Gastroesophageal sphincter (tissue), 4 donors: ENCODE results near the gene GPR183. TPM values are rescaled to one million over a fixed set of nuclear protein-coding genes. Genes with fewer than 3 reads are reported as not detected.

Experiments used
- ATAC-seq: fragments of 150-250 bp; one replicate; pipeline ENCODE4 v1.9.1; 2016; ENCODE audit warnings: mild to moderate bottlenecking, moderate library complexity
- H3K27ac ChIP-seq, 4 donors: fragments of 200-600 bp; sonication (generic) in 3 of 4; 1 replicate in 3 of 4; 2 replicates in 1 of 4; pipeline ENCODE4 v1.5.1; 2016 to 2019
- H3K27me3 ChIP-seq: fragments of 200-600 bp; sonication (generic); one replicate; pipeline ENCODE4 v1.5.1; 2019
- H3K36me3 ChIP-seq, 2 donors: fragments of 200-600 bp; sonication (generic); one replicate each; pipeline ENCODE4 v1.5.1; 2019; ENCODE audit warnings: control low read depth in 1 of 2
- H3K4me1 ChIP-seq, 3 donors: fragments of 200-600 bp; sonication (generic); 1 replicate in 2 of 3; 2 replicates in 1 of 3; pipeline ENCODE4 v1.5.1; 2016 to 2019; ENCODE audit warnings: control low read depth in 2 of 3
- H3K4me3 ChIP-seq, 2 donors: fragments of 200-600 bp; sonication (generic); one replicate each; pipeline ENCODE4 v1.5.1; 2019; ENCODE audit warnings: mild to moderate bottlenecking in 1 of 2, moderate library complexity in 1 of 2
- H3K9me3 ChIP-seq, 3 donors: fragments of 200-600 bp; sonication (generic); one replicate each; pipeline ENCODE4 v1.5.1; 2017 to 2019; ENCODE audit warnings: control low read depth in 2 of 3
- EP300 ChIP-seq: sonication (generic); formaldehyde crosslinking; IDR thresholded peaks from one replicate; pipeline ENCODE4 v1.6.1; 2017; ENCODE audit warnings: antibody characterized with exemption, mild to moderate bottlenecking
- POLR2A ChIP-seq, 2 donors: fragments of 450-650 bp; IDR thresholded peaks; one replicate each; pipeline ENCODE4 v1.6.1; 2017; ENCODE audit warnings: antibody characterized with exemption in 2 of 2, mild to moderate bottlenecking in 2 of 2, moderate library complexity in 1 of 2
- POLR2AphosphoS5 ChIP-seq: sonication (generic); formaldehyde crosslinking; IDR thresholded peaks from one replicate; pipeline ENCODE4 v1.6.1; 2017; ENCODE audit warnings: antibody characterized with exemption
- WGBS, 2 donors: methylation state at CpG; one replicate each; pipeline ENCODE4 v1.1.5; 2018; ENCODE audit warnings: low coverage in 1 of 2; 5-methylcytosine and 5-hydroxymethylcytosine counted together
- total RNA-seq, 4 donors: library from RNA; depleted of rRNA; stranded (reverse); fragments of >200 nt; gene quantifications; one replicate each; pipeline ENCODE4 v1.1.0, GENCODE V29; 2016
- TF ChIP-seq, protein P1 (sequence below), 4 experiments: fragments of 200-600 bp in 2 of 4; fragments of 450-650 bp in 2 of 4; sonication (generic) in 1 of 4; IDR thresholded peaks; one replicate each; pipeline ENCODE4 v1.5.1; 2017 to 2019; ENCODE audit warnings: antibody characterized with exemption in 4 of 4, mild to moderate bottlenecking in 2 of 4, moderate library complexity in 2 of 4

GPR183 gene
- total RNA-seq, 4 donors from 2014 or later = 11.5 to 23.8 (median 18.1) TPM

DNA sequence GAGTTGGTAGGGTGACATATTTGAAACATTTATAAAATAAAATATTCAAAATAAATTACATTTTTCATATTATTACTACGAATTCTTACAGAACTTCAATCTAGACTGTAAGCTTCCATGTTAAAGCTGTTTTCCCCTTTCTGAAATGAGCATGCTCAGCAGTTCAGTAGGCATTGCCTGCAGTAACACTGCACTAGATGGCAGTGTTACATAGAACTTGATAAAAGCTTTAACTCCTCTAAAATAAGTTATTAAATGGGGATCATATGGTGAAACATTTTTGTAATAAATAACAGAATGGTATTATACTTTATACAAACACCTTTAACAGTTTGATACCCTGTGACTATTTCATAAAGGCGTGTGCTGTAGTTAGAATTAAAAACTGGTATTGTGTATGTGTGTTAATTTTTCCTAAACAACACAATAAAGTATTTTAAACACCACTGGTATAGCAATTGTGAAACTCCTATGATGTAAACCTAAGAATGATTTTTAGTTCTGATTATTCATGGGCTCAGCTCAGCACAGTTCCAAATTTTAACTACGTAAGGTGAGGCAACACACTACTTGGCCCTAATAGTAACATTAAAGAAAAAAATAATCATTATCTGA is 37.5 kb downstream of the GPR183 start:
- H3K27me3 ChIP-seq = no peaks in the 10 kb centered on the region
- 45 to 47% methylated on average over 3 of the region's 3 CpGs for WGBS, 2 donors
- peaks cover 0 to 26% (median 3%) of the 10 kb centered on the region in 3 donors for H3K4me1 ChIP-seq
- no peak for ATAC-seq
- TF ChIP-seq EP300 = no peak
- TF ChIP-seq, protein P1, sequence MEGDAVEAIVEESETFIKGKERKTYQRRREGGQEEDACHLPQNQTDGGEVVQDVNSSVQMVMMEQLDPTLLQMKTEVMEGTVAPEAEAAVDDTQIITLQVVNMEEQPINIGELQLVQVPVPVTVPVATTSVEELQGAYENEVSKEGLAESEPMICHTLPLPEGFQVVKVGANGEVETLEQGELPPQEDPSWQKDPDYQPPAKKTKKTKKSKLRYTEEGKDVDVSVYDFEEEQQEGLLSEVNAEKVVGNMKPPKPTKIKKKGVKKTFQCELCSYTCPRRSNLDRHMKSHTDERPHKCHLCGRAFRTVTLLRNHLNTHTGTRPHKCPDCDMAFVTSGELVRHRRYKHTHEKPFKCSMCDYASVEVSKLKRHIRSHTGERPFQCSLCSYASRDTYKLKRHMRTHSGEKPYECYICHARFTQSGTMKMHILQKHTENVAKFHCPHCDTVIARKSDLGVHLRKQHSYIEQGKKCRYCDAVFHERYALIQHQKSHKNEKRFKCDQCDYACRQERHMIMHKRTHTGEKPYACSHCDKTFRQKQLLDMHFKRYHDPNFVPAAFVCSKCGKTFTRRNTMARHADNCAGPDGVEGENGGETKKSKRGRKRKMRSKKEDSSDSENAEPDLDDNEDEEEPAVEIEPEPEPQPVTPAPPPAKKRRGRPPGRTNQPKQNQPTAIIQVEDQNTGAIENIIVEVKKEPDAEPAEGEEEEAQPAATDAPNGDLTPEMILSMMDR (IDR thresholded peaks at IDR 0.05) = peak; percentile 53 to 76 (median 73)
- H3K36me3 ChIP-seq = peaks cover 0 to 7% of the 10 kb centered on the region in 2 donors
- no peak overlapping the region for H3K4me3 ChIP-seq
- H3K9me3 ChIP-seq = no peaks in the 10 kb centered on the region
- H3K27ac ChIP-seq = no peak overlapping the region

GRCh38 chr13:99268822-99269221 is 38.4 kb downstream of the GPR183 start:
- Histone ChIP-seq H3K27ac (no peak overlapping the region), H3K4me3 (no peak overlapping the region), H3K9me3 (no peaks in the 10 kb centered on the region), H3K36me3 (peaks cover 0 to 7% of the 10 kb centered on the region in 2 donors), H3K27me3 (no peaks in the 10 kb centered on the region), H3K4me1 (peaks cover 0 to 24% (median 3%) of the 10 kb centered on the region in 3 donors)
- TF ChIP-seq POLR2A (IDR thresholded peaks at IDR 0.05) = no peak
- TF ChIP-seq, protein P1 (IDR thresholded peaks at IDR 0.05) = no peak
- no peak for TF ChIP-seq POLR2AphosphoS5
- no peak for TF ChIP-seq EP300
- ATAC-seq = no peak
- 60 to 69% methylated on average over 2 to 3 of the region's 3 CpGs for WGBS, 2 donors

DNA sequence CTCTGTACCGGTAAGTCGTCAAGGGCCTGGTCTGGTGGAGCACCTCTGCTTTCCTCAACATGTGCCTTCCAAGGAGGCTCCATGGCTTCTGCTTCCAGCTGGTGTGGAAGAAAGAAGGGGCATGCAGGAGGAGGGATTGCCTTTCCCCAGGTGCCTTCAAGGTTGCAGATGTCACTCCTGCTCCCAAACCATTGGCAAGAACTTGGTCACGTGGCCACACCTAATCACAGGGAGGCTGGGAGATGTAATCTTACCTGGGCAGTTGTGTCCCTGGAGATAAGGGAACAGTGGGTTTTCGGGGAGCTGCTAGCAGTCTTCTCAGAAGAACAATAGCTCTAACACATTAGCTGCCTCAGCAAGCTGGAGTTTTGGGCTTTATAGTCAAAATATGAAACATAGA is 39.3 kb downstream of the GPR183 start:
- peaks cover 0 to 18% (median 3%) of the 10 kb centered on the region in 3 donors for H3K4me1 ChIP-seq
- WGBS, 2 donors = 80 to 89% methylated on average over 2 to 4 of the region's 4 CpGs
- no peak for TF ChIP-seq POLR2A (IDR thresholded peaks at IDR 0.05)
- TF ChIP-seq EP300 = no peak
- TF ChIP-seq, protein P1 (IDR thresholded peaks at IDR 0.05) = no peak
- TF ChIP-seq POLR2AphosphoS5 = no peak
- H3K9me3 ChIP-seq = no peaks in the 10 kb centered on the region
- ATAC-seq = no peak
- H3K36me3 ChIP-seq = peaks cover 0 to 7% of the 10 kb centered on the region in 2 donors
- no peak overlapping the region for H3K27ac ChIP-seq
- H3K4me3 ChIP-seq = no peak overlapping the region
- H3K27me3 ChIP-seq = no peaks in the 10 kb centered on the region

DNA sequence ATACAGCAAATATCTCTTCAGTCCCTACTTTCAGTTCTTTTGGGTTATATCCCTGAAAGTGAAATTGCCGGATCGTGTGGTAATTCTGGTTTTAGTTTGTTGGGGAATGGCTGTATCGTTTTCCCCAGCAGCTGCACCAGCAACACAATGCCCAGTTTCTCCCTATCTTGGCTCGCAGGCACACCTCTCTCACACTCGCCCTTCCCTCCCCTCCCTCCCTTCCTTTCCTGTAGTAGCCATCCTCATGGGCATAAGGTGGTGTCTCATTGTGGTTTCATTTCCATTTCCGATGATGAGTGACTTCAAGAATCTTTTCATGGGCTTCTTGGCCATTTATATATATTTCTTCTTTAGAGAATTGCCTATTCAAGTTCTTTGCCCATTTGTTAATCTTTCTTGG is 40.4 kb downstream of the GPR183 start:
- ATAC-seq = no peak
- WGBS, 2 donors = 81 to 85% methylated on average over 5 to 6 of the region's 6 CpGs
- TF ChIP-seq POLR2AphosphoS5 (no peak), POLR2A (IDR thresholded peaks at IDR 0.05) (no peak), EP300 (no peak)
- TF ChIP-seq, protein P1 (IDR thresholded peaks at IDR 0.05) = no peak
- Histone ChIP-seq H3K27me3 (no peaks in the 10 kb centered on the region), H3K4me1 (peaks cover 0 to 16% (median 2%) of the 10 kb centered on the region in 3 donors), H3K27ac (no peak overlapping the region), H3K9me3 (no peaks in the 10 kb centered on the region), H3K4me3 (no peak overlapping the region), H3K36me3 (peaks cover 0 to 7% of the 10 kb centered on the region in 2 donors)

DNA sequence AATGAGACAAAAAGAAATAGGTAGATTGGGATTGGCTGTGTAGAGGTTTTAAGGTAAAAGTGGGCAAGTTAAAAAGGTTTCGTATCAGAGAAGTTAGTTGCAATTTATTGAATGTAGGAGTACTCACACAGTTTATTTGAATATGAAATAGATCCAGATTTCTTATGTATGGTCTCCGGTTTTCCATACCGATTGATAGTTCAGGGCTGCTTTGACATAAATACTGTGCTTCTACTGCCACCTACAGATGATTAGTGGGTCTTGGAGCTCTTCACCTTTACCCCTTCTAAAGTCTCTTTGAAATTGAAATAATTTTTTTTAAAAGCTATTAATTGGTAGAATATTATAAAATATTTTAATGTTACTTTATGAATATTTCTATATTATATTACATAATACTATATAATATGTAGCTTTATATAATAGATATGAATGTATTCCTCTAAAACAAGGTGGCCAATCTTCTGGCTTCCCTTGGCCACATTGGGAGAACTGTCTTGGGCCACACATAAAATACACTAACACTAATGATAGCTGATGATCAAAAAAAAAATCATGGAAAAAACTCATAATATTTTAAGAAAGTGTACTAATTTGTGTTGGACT is 41.3 kb downstream of the GPR183 start:
- Histone ChIP-seq H3K9me3 (no peaks in the 10 kb centered on the region), H3K27me3 (no peaks in the 10 kb centered on the region), H3K36me3 (peaks cover 0 to 7% of the 10 kb centered on the region in 2 donors), H3K4me3 (no peak overlapping the region), H3K4me1 (peaks cover 0 to 9% (median 0%) of the 10 kb centered on the region in 3 donors), H3K27ac (no peak overlapping the region)
- ATAC-seq = no peak
- WGBS, 2 donors = 21 to 22% methylated on average over 3 of the region's 3 CpGs
- TF ChIP-seq, protein P1 (IDR thresholded peaks at IDR 0.05) = peak; percentile 27 to 64 (median 59)
- TF ChIP-seq POLR2A (IDR thresholded peaks at IDR 0.05) = no peak
- no peak for TF ChIP-seq EP300
- no peak for TF ChIP-seq POLR2AphosphoS5
